Testis (tissue), 2 donors: ENCODE measurements around the gene COA3.

ENCODE experiments used
- POLR2A ChIP-seq: fragments of 450-650 bp; IDR thresholded peaks from one replicate; pipeline ENCODE4 v1.6.1; 2017; ENCODE audit warnings: antibody characterized with exemption, mild to moderate bottlenecking, moderate library complexity
- TF ChIP-seq, protein P1 (sequence below), 3 experiments: fragments of 450-650 bp in 2 of 3; fragments of 200-600 bp in 1 of 3; sonication (generic) in 1 of 3; IDR thresholded peaks; one replicate each; pipeline ENCODE4 v1.5.1; 2016 to 2019; ENCODE audit warnings: antibody characterized with exemption in 3 of 3, mild to moderate bottlenecking in 2 of 3, moderate library complexity in 1 of 3

DNA sequence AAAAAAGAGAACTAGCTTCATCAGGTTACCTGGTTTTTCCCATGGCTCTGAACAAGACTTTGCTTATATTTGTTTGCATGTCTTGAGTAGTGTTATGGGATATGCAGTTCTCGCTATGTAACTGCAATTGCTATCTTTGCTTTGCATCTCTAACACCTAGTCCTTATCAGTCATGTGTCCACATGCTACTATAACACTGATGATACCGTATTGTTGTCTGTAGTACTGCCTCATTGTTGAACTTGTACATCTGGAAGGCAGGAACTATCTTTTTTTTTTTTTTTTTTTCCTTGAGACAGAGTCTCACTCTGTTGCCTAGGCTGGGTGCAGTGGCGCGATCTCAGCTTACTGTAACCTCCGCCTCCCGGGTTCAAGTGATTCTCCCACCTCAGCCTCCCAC is 37.2 kb upstream of the COA3 start:
- TF ChIP-seq, protein P1, sequence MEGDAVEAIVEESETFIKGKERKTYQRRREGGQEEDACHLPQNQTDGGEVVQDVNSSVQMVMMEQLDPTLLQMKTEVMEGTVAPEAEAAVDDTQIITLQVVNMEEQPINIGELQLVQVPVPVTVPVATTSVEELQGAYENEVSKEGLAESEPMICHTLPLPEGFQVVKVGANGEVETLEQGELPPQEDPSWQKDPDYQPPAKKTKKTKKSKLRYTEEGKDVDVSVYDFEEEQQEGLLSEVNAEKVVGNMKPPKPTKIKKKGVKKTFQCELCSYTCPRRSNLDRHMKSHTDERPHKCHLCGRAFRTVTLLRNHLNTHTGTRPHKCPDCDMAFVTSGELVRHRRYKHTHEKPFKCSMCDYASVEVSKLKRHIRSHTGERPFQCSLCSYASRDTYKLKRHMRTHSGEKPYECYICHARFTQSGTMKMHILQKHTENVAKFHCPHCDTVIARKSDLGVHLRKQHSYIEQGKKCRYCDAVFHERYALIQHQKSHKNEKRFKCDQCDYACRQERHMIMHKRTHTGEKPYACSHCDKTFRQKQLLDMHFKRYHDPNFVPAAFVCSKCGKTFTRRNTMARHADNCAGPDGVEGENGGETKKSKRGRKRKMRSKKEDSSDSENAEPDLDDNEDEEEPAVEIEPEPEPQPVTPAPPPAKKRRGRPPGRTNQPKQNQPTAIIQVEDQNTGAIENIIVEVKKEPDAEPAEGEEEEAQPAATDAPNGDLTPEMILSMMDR (IDR thresholded peaks at IDR 0.05) = no peak
- TF ChIP-seq POLR2A = no peak
